Effector CD4-positive, alpha-beta T cell (primary cell): ENCODE results near the gene PSMB7.

ENCODE experiments used
- DNase-seq: peaks from one replicate; pipeline ENCODE4 v3.0.0-alpha.2; 2020

PSMB7 gene

DNA sequence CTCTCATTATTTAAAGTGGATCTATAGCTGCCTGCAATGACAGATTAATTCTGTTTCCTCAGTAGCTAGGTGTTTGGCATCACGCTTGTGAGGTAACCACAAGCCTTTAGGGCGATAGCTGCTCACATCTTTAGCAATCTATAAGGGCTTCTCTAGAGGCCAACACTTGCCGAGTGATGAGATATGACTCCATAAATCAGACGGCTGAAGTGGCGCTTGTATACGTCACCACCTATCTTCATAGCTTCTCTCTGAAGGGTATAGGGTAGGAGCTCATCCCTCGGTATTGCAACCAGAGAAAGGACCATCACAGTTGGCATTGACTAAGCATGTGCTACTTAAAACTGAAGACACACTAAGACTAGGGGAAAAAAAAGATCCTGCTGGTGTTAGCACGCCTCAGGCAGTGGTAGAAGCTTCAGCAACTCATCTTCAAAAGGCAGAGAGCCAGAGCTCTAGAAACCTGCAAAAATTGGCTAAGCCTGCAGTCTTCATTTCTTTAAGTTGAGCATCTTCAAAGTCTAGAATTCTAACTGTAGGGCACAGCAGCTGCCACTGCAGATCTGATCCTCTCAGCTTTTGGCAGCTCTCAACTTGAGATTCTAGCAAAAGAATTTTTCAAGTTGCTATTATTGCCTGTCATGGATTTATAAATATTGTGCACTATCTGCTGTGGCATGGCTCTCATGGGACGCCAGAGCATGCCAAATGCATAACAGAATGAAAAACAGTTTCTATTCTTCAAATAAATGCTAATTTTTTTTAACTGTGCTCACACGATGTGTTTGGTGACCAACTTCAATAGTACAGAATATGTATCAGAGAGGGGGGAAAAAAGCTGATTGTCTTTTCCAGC lies 37.5 kb downstream of the PSMB7 start:
- DNase-seq = no peak

DNA sequence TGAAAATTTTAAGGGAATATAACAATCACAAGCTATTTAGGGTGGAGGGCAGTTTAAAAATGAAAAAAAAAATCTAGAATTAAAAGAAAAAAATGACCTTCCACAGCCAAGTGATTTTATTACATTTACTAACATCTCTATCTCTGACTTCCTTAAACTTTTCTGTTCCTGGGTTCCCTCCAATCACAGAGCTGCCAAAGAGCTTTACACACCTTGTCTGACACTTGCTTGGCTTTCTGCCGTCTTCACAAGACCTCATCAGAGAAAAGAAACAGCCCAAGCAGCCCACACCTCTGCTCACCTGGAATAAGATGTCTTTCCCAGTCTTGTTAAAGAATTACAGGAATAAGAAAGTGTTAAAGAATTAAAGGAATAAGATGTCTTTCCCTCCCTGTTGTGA lies 38.9 kb downstream of the PSMB7 start:
- DNase-seq = no peak

DNA sequence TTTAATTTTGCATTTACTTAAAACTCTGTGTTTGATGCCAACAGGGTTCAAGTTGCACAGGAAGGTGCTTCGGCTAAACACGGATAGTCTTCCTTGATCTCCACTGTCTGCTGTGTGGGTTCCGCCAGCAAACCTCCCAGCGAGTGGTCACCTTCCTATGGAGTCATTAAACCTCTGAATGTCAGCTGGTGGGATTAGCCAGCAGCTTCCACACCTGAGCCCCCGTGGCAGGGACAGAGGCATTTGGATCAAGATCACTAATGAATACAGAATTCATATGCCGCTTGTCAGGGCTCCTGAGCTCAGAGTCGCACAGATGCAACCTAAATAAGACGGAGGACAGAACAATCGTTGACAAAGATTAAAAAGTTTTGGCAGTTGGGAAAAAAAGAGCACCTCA lies 39.5 kb downstream of the PSMB7 start:
- no peak for DNase-seq

DNA sequence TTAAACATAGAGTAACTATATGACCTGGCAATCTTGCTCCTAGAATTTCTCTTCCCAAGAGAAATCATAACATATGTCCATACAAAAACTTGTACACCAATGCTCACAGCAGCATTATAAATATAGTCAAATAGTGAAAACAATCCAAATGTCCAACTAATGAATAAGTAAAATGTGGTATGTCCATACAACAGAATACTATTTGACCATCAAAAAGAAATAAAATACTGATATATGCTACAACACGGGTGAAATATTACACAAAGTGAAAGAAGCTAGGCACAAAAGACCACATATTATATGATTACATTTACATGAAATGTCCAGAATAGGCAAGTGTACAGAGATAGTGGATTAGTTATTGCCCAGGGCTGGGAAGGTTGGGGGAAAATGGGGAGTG lies 41.4 kb downstream of the PSMB7 start:
- no peak for DNase-seq

DNA sequence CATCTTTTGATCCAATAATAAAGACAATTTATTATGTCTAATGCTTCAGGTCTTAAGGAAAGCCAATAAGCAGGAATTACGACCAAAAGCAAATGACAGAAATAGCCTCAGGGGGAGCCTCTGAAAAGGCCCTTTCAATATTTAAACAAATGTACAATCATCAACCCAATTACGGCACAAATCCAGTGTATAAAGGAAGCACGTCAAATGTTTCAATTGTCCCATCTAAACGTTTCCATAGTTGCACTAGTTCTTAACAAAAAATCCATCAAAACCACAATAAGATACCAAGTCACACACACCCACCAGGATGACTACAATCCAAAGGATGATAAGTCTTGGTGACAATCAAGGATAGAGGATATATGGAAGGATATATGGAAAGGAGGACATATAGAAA lies 41.9 kb downstream of the PSMB7 start:
- no peak for DNase-seq

DNA sequence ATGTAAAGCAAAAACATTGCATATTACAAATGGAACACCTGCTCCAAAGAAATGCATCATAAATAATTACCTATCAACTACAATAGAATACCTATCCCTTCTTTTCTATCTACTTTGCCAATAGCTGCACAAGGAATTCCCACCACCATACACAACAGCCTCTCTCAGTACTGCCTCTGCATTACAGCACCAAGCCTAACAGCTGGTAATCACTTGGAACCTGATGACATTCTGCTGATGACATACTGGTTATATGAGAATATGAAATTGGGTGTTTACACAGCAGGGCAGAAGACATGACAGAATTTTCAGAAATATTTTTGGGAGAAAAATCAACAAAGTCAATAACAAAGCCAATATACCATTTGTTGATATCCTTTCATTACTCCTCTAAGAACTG lies 43.2 kb downstream of the PSMB7 start:
- DNase-seq = no peak

DNA sequence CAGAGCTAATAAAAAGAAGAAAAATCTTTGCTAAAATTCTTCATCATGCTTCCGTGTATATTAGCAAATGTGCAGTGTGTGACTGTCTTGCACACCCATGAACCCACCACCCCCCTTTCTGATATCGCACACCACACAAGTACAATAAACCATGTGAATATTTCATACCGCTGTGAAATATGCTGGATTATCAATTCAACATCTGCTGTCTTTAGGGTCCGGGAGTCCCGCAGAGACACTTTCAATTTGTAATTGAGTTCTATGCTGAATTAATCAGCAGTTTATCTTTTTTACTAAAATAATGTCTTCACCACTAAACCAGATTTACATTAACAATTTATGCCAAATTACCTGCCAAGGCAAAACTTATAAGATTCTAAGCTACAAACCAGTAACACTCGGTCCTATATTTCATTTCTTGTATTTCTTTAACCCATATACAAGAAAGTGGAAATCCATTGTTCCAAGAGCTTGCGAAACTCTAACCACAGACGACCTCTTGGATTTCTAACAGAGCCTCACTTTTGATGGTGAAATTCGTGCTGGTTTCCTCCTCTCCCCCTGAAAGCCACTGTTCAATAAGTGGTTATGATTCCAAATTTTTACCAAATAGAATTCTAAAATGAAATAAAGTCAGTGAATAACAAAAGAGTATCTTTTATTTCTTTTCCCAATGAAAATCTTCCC lies 44.2 kb downstream of the PSMB7 start:
- DNase-seq = no peak

DNA sequence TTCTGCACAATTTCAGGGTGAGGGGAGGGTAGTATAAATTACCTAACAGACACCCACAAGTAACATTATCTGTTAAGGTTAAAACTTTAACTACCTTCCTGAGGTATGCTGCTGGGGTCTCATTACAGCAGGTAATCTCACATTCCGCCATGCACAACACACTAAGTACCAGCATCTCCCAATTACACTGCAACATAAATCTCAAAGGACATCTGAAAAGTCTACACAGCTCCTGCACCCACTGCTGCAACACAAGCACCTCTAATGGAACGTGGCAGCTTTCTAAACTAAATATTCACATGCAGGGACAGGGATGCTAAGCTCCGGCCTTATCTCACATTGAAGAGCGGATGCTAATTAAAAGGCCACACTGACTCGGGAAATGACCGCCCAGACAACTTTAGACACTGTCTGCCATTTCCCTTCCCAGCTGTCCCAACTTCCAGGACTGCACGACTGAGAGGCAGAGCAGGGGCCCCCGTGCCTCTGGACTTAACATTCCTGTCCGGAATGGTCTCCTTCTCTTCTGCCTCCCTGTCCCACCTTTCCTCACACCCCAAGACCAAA lies 45.9 kb downstream of the PSMB7 start:
- DNase-seq = no peak

DNA sequence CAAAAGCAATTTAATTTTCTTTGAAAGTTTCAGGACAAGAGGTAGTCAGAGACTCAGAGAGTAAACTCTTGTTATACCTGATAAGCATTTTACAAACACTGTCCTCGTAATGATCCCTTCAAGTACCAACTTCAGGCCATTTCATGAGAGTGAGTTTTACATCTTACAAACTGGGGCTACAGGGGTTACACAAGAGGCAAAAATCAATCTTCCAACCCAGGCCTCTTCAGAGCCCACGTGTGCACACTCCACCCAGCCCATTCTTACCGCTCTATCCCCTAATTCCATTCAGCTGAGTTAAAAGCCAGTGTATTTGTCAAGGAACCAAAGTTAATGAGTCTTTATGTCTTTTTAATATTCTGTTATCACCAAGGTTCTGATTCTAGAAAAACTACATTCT lies 46.5 kb downstream of the PSMB7 start:
- DNase-seq = no peak

DNA sequence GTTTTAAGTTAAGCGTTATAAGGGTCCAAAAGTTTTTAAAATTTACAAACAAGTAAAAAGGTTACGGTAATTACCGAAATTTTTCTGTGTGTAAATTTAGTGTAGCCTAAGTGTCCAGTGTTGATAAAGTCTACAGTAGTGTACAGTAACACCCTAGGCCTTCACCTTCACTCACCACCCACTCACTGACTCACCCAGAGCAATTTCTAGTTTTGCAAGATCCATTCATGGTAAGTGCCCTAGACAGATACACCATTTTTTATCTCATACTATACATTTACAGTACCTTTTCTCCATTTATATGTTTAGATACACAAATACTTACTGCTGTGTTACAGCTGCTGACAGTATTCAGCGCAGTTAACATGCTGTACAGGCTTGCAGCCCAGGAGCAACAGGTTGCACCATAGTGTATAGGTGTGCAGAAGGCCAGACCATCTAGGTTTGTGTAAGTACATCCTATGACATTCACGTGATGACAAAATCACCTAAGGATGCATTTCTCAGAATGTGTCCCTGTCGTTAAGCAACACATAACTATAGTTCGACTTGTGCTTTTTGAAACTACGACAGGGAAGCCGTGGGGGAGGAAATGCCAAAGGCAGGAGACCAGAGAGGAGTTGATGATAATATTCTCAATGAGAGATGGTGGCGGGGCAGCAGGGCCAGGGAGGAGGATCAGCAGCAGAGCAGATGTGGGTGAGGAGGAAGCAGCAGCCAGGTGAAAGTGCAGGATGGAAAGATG lies 48.6 kb downstream of the PSMB7 start:
- DNase-seq = no peak

DNA sequence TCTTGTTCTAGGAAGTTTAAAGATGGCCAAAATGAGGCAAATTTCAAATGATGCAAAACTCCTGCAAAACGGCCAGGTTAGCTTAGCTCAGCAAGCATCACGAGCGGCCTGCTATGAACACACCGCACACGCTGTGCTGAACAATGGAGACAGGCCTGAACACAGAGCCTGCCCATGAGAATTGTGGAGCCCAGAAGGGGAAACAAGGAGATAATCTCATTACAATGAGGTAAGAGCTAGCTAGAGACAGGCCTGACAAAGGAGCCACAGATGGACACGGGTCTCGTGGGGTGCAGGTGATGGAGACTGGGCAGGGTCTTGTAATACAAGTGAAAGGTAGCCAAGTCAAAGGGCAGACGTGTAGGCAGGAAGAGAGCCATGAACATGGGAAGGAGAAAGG lies 50.2 kb downstream of the PSMB7 start:
- DNase-seq = no peak

DNA sequence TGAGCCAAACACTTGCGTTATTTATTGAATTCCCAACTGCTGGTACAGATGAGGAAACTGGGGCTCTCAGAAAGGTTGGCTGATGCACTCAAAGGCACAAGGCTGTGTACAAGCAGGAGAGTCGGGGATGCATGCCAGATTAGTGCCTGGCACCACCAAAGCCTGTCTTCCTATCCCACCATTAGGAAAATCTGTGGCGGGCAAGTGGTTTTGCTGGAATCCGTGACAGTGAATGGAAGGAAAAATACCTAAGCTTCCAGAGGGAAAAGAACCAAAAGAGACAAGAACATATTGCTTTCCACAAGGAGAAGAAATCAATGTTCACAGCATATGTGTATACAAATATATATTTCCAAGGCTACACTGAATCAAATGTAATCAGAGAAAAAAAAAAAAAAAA lies 51.1 kb downstream of the PSMB7 start:
- DNase-seq = no peak

DNA sequence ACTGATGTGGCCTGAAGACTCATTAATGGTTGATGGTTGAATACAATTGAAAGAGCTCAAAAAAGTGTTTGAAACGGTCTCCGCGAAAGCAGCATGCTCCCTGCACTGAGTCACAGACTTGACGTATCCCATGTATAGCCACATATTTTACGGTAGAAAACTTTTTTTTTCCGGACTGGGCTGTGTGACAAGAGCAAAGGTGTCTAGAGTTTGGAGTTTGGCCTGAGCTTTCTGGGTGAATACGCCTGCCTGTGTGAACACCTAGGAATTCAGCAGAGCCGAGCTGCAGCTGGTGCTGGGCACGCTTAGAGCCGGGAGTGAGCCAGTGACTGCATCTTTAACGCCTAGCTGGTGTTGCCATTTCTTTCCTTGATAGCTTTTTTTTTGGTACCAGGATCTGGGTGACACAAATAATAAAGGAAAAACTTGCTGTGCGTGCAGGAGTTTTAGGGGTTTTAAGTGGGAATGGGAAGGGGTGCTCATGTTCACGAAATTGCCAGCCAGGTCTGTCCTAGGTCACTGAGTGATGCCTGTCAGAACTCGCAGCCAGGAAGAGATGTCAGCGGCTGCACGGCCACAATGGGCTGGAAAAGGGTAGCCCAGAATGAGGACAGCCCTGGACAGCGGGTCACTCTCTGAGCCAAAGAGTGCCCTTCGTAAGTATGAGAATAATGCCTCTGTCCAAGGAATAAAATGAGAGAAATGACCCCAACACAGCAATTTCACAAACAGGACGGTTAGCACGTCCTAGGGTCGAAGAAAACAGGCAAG lies 51.7 kb downstream of the PSMB7 start:
- DNase-seq = no peak

DNA sequence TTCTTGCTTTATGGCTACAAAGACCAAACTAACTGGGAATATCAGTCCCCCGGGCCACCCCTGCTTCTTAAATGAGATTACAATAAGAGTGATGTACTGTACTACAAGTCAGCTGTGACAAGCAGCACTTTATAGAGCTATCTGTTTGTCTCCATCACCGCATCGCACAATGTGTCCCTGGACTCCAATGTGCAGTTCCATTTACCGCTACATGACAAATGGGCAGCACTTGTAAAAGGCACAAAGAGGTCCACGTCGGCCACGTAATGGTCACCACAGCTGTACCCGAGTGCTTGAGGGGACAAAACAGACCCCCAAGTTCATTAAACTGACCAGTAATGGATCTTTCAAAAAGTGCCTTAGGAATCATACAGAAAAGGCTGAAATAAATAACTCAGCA lies 54.1 kb downstream of the PSMB7 start:
- DNase-seq = no peak

DNA sequence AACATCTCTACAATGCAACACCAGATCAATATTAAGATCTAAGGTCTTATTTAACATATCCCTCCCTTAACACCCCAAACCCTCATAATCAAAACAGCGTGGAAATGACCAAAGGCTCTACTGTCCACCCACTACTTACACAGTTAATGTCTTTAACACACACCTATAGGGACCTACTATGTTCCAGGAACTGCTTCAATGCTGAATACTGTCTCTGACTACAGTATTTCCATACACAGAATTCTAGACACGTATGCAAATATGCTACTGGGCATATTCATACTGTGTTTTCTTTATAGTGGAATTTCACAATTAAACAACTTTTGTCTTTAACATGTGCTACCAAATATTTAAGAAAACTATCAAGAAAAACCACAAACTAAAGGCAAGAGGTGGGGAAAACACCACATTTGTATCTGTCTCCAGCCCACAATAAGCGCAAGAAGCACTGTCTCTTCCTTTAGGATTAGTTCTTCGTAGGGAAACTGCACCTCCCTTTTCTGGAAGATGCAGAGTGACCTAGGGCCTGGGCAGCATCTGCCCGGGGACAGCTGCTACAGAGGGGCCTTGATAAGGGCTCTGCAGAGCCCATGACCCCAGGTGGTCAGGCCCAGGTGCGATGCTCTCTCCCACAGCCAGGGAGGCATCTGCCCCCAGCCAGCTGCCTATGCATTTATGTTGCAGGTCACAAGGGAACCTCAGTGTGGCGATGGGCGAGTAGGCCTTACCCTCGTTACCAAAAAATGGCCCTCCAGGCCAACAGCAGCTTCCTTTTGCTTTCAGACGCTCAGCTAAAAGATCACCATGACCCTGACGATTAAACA lies 55.2 kb downstream of the PSMB7 start:
- no peak for DNase-seq

DNA sequence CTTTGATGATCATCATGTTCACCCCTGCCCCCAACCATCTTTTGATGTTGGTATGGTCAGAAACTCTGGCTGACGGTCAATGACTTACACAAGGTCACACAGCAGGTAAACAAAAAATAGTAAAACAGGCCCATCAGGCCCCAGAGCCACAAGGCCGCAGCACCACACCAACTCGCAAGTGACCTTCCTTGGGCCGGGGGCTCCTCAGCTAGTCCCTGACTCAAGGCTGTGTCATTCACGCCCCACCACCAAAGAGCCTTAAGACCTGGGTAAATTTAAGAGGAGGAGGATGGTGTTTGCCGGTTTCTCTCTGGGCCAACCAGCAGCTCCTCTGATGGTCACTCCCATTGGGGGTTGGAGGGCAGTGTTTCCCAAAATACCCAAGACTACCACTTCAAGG lies 55.8 kb downstream of the PSMB7 start:
- DNase-seq = no peak

DNA sequence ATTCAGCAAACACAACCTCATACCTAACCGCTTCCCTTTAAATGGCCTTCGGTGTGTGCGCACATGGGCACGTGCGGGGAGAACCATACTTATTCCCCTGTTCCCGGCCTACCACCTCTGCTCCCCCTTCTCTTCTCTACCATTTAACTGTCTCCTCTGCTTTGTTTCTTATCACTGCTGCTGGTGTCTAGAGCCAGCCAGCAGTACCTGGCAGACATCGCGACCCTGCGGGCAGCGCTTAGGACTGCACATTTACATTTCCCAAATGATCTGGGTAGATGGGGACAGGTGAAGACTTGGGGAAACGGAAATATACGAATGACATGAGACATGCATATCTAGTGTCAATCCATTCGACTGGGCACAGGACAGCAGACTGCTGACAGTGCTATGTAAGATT lies 56.6 kb downstream of the PSMB7 start:
- DNase-seq = no peak

DNA sequence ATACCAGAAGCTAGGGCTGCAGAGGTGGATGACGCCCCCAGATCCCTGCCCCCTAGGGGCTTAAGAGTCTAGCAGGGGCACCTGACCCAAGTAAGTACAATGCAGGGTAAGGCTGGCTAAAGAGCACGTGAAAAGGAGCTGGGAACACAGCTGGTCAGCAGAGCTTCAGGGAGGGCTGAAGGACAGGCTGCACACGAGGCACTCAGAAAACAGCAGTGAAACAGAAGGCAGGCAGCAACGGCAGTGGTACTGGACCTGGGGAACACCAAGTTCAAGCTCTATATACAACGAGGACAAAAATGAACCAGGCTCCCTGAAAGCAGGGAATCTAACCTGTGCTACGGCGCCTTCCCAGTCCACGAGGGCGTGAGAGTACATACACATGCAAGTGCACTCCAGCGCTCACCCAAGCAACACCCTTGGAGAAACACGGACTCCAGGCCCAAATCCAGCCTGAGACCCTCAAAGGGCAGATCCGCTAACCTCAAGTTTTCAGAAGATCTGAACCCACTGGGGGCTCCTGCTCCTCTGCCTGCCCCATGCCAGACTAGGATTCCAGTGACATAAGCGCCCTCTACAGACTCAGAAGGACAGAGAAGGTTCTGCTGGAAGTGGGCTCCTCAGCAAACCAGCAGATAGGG lies 57.4 kb downstream of the PSMB7 start:
- DNase-seq = no peak

DNA sequence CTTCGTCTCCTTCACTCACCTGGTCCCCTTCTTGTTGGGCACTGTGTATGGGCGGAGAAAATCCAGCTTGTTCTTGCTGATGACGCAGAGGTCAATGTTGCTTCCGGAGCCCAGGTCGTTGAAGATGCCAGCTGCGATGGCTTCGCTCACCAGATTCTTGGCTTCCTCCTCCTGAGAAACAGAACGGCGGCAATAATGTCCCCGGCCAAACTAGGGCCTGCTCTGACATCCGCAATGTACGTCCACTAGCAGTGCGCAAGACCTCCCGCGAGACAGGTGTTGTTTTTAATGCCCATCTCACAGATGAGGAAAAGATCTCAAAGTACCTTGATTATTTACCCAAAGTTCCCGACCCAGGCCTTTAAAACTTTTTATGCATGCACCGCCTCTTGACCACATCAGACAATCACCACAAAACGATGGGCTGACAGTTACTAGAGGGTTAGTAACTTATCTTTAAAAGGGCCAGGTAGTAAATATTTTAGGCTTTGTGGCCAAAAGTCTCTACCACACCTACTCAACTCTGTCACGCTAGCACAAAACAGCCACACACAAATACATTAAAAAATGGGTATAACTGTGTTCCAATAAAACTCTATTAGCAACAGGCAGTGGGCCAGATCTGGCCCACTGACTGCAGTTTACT lies 58.4 kb downstream of the PSMB7 start:
- no peak for DNase-seq

DNA sequence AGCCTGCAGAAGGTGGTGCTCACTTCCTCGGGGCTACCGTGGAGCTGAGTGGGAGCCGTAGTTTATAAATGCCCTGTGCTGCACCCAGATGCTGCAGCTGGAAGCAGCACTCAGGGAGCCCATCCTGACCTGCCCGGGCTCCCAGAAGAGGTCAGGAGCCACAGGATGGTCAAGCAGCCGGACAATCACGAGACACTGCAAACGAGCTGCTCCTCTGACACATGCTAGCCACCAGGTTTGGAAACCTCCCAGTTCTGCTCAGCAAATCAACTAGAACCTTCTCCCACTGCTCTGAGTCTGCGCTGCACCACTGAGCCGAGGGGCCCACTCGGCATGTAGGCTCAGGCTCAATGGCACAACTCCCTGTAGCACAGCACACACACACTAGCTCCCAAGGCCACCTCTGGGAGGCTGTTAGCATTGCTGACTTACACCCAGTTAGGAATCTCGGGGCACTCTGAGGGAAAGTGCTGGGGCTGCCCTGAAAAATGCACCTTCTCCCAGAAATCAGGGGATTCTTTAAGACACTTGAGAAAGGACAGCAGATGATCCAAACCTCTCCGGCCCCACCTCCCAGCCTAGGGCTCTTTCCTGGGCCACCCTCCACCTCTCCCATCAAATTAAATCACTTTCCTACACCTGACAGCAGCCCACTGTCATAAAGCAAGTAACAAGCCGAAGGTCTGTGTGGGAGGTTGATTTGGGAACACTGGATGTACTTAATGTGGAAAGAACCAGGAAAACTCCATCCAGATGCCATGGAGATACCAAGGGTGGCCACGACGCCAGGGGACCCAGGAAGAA lies 59.1 kb downstream of the PSMB7 start:
- DNase-seq = no peak
